SK-N-SH (cell line): ENCODE results near the gene P3H3. TPM values are rescaled to one million over a fixed set of nuclear protein-coding genes. Genes with fewer than 3 reads are reported as not detected.

Source experiments
- CTCF ChIA-PET: fragments of 300-600, 350-600 bp; formaldehyde crosslinking; extraction: SDS; loops from one replicate; lab custom pipeline; 2021; lab: Yijun Ruan, JAX
- POLR2A ChIA-PET: fragments of 350-600 bp; sonication (Branson Sonifier 250); formaldehyde crosslinking; extraction: SDS; loops from one replicate; lab custom pipeline; 2020; ENCODE audit warnings: antibody characterized with exemption, inconsistent platforms; lab: Yijun Ruan, JAX
- DNase-seq: peaks from one replicate; pipeline ENCODE4 v3.0.0; 2012
- H2AFZ ChIP-seq: fragments of 200-600 bp; sonication (generic); 2 replicates; pipeline ENCODE4 v1.8.1; 2016; ENCODE audit warnings: antibody characterized with exemption, mild to moderate bottlenecking, low read depth
- H3F3A ChIP-seq: fragments of 200-600 bp; sonication (generic); replicated peaks from 2 replicates; pipeline ENCODE3; 2016; ENCODE audit warnings: antibody characterized with exemption, mild to moderate bottlenecking; ENCODE audit not compliant: insufficient read depth
- H3K27ac ChIP-seq, 2 experiments: fragments of 200-500 bp in 1 of 2; fragments of 200-600 bp in 1 of 2; sonication (Bioruptor generic) in 1 of 2; sonication (generic), shearing (Covaris generic) in 1 of 2; 2 replicates each; pipeline versions ENCODE4 v1.5.1 to v1.6.1; 2014 to 2016; ENCODE audit warnings: low read depth in 2 of 2, inconsistent platforms in 1 of 2, low read length in 1 of 2, mild to moderate bottlenecking in 1 of 2, mixed read lengths in 1 of 2
- H3K27me3 ChIP-seq: fragments of 200-600 bp; sonication (generic), shearing (Covaris generic); 2 replicates; pipeline ENCODE4 v1.6.1; 2016; ENCODE audit warnings: mixed run types; ENCODE audit not compliant: insufficient read depth
- H3K36me3 ChIP-seq, 2 experiments: fragments of 200-500 bp in 1 of 2; fragments of 200-600 bp in 1 of 2; sonication (Bioruptor generic) in 1 of 2; sonication (generic) in 1 of 2; replicated peaks in 1 of 2; 2 replicates each; pipeline versions ENCODE3 to v1.5.1; 2014 to 2016; ENCODE audit warnings: low read length in 1 of 2, mild to moderate bottlenecking in 1 of 2; ENCODE audit not compliant: insufficient read depth in 2 of 2, control insufficient read depth in 1 of 2
- H3K4me1 ChIP-seq, 2 experiments: fragments of 200-500 bp in 1 of 2; fragments of 200-600 bp in 1 of 2; sonication (Bioruptor generic) in 1 of 2; sonication (generic), shearing (Covaris generic) in 1 of 2; 2 replicates each; pipeline versions ENCODE4 v1.5.1 to v1.6.1; 2014 to 2016; ENCODE audit warnings: low read depth in 1 of 2, low read length in 1 of 2, mixed run types in 1 of 2; ENCODE audit not compliant: insufficient read depth in 2 of 2, control insufficient read depth in 1 of 2
- H3K4me2 ChIP-seq: fragments of 200-600 bp; sonication (generic), shearing (Covaris generic); 2 replicates; pipeline ENCODE4 v1.6.1; 2017; ENCODE audit warnings: mixed run types
- H3K4me3 ChIP-seq, 2 experiments: fragments of 200-500 bp in 1 of 2; fragments of 200-600 bp in 1 of 2; sonication (Bioruptor generic) in 1 of 2; sonication (generic), shearing (Covaris generic) in 1 of 2; 2 replicates each; pipeline versions ENCODE4 v1.5.1 to v1.8.1; 2014 to 2016; ENCODE audit warnings: low read depth in 2 of 2, inconsistent platforms in 1 of 2, low read length in 1 of 2, mild to moderate bottlenecking in 1 of 2, mixed read lengths in 1 of 2, moderate library complexity in 1 of 2
- H3K79me2 ChIP-seq: fragments of 200-600 bp; sonication (generic); 2 replicates; pipeline ENCODE4 v1.8.1; 2017; ENCODE audit warnings: mild to moderate bottlenecking; ENCODE audit not compliant: insufficient read depth
- H3K9ac ChIP-seq: fragments of 200-600 bp; sonication (generic); 2 replicates; pipeline ENCODE4 v1.6.1; 2017; ENCODE audit warnings: mixed run types
- H3K9me2 ChIP-seq: fragments of 200-600 bp; sonication (generic); 2 replicates; pipeline ENCODE4 v1.6.1; 2017; ENCODE audit warnings: mixed run types
- H3K9me3 ChIP-seq: fragments of 200-600 bp; sonication (generic); 2 replicates; pipeline ENCODE4 v1.6.1; 2017; ENCODE audit warnings: mixed run types, mild to moderate bottlenecking, moderate library complexity
- H4K20me1 ChIP-seq: fragments of 200-600 bp; sonication (generic); 2 replicates; pipeline ENCODE4 v1.6.1; 2017; ENCODE audit warnings: mild to moderate bottlenecking, mixed run types; ENCODE audit not compliant: insufficient read depth
- ELF1 ChIP-seq: IDR thresholded peaks from 2 replicates; pipeline ENCODE4 v1.4.0; 2012
- FOSL2 ChIP-seq: IDR thresholded peaks from 2 replicates; pipeline ENCODE4 v1.4.0; 2012; ENCODE audit warnings: low read depth, mild to moderate bottlenecking, moderate library complexity, borderline replicate concordance
- FOXJ3 ChIP-seq: sonication (generic); formaldehyde crosslinking; IDR thresholded peaks from 2 replicates; pipeline ENCODE4 v1.5.1; 2020; ENCODE audit warnings: mild to moderate bottlenecking, missing genetic modification reagents
- JUND ChIP-seq: IDR thresholded peaks from 2 replicates; pipeline ENCODE4 v1.4.0; 2012
- MXI1 ChIP-seq: IDR thresholded peaks from 2 replicates; pipeline ENCODE4 v1.6.1; 2012; ENCODE audit warnings: mild to moderate bottlenecking, low read depth, low read length, improper control_type of control experiment
- RCOR1 ChIP-seq: fragments of 150-350 bp; IDR thresholded peaks from 2 replicates; pipeline ENCODE4 v1.6.1; 2017; ENCODE audit warnings: antibody characterized with exemption, low read length
- RFX5 ChIP-seq: IDR thresholded peaks from 2 replicates; pipeline ENCODE4 v1.6.1; 2012; ENCODE audit warnings: mild to moderate bottlenecking, improper control_type of control experiment, low read length
- TCF12 ChIP-seq: IDR thresholded peaks from 2 replicates; pipeline ENCODE4 v1.4.0; 2012
- YY1 ChIP-seq: IDR thresholded peaks from 2 replicates; pipeline ENCODE4 v1.4.0; 2012; ENCODE audit warnings: low read depth, mild to moderate bottlenecking
- WGBS: methylation state at CpG from one replicate; pipeline ENCODE4 v1.1.6; 2017; ENCODE audit warnings: low lambda C conversion rate; 5-methylcytosine and 5-hydroxymethylcytosine counted together
- polyA plus RNA-seq, 3 experiments: library from polyadenylated mRNA; depleted of rRNA; stranded (reverse); fragments of >200 nt; gene quantifications; 2 replicates each; pipeline ENCODE4 v1.2.3, GENCODE V29; 2012
- TF ChIP-seq, protein P1 (sequence below): IDR thresholded peaks from 2 replicates; pipeline ENCODE4 v1.6.1; 2012; ENCODE audit warnings: mild to moderate bottlenecking, low read depth, low read length, moderate library complexity
- TF ChIP-seq, protein P2 (sequence below): fragments of 150-350 bp; IDR thresholded peaks from 2 replicates; pipeline ENCODE4 v1.6.1; 2016; ENCODE audit warnings: mild to moderate bottlenecking, low read depth, low read length
- TF ChIP-seq, protein P3 (sequence below): IDR thresholded peaks from 2 replicates; pipeline ENCODE4 v1.4.0; 2012; ENCODE audit warnings: low read depth, borderline replicate concordance

P3H3 gene
- polyA plus RNA-seq, 1 of the 3 experiments (the other 2 are of a cell fraction), result 74.6 TPM

DNA sequence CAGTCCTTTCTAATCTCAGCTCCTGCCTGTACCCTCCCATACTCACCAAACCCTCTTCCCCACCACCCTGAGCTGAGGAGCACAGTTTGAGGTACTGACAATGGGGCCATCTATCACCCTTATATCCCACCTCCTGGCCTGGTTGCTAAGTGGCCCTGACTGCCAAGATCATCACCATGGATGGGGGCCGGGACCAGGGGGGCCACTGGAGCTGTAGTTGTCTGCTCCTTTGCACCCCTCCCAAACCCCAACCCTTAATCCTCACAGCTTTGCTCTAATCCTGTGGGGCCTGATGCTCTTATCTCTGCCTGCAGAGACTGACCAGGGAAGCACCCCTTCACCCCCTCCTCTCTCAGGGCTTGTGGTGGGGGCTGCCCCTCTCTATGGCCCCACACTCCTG is 12.1 kb downstream of the P3H3 start:
- H3K36me3 ChIP-seq, result peaks cover 29 to 65% of the 10 kb centered on the region in 2 experiments
- ChIA-PET POLR2A (interaction anchor here (3.4 to 4.2 kb wide), 2 partner anchors 12 to 32 kb away, joined by 9 to 22 read pairs; partner anchors contain the start of genes CDCA3, SPSB2 and USP5), CTCF (interaction anchor here (0.6 to 19.4 kb wide), 9 partner anchors 8 to 87 kb away, joined by 3 to 225 read pairs (median 3); partner anchors contain the start of genes CDCA3, MLF2, P3H3 and SPSB2)
- H3F3A ChIP-seq, result peaks cover 8% of the 10 kb centered on the region
- H3K4me2 ChIP-seq, result no peak overlapping the region
- H4K20me1 ChIP-seq, result 0 out of 2 replicates have a peak, but pooled peaks cover 6% of the 10 kb centered on the region
- no peak overlapping the region for H3K4me3 ChIP-seq
- H3K4me1 ChIP-seq, result no peaks in the 10 kb centered on the region
- H3K9ac ChIP-seq, result no peak overlapping the region
- DNase-seq, result no peak
- H3K27ac ChIP-seq, result no peak overlapping the region
- H3K9me3 ChIP-seq, result no peaks in the 10 kb centered on the region
- no peaks in the 10 kb centered on the region for H3K79me2 ChIP-seq
- WGBS, result 88% methylated on average over 1 of the region's 1 CpG
- H3K27me3 ChIP-seq, result no peaks in the 10 kb centered on the region
- TF ChIP-seq YY1 (no peak), ELF1 (no peak), RCOR1 (no peak), JUND (no peak), RFX5 (no peak), TCF12 (no peak)
- TF ChIP-seq, protein P1, sequence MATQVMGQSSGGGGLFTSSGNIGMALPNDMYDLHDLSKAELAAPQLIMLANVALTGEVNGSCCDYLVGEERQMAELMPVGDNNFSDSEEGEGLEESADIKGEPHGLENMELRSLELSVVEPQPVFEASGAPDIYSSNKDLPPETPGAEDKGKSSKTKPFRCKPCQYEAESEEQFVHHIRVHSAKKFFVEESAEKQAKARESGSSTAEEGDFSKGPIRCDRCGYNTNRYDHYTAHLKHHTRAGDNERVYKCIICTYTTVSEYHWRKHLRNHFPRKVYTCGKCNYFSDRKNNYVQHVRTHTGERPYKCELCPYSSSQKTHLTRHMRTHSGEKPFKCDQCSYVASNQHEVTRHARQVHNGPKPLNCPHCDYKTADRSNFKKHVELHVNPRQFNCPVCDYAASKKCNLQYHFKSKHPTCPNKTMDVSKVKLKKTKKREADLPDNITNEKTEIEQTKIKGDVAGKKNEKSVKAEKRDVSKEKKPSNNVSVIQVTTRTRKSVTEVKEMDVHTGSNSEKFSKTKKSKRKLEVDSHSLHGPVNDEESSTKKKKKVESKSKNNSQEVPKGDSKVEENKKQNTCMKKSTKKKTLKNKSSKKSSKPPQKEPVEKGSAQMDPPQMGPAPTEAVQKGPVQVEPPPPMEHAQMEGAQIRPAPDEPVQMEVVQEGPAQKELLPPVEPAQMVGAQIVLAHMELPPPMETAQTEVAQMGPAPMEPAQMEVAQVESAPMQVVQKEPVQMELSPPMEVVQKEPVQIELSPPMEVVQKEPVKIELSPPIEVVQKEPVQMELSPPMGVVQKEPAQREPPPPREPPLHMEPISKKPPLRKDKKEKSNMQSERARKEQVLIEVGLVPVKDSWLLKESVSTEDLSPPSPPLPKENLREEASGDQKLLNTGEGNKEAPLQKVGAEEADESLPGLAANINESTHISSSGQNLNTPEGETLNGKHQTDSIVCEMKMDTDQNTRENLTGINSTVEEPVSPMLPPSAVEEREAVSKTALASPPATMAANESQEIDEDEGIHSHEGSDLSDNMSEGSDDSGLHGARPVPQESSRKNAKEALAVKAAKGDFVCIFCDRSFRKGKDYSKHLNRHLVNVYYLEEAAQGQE, result no peak
- TF ChIP-seq, protein P2, sequence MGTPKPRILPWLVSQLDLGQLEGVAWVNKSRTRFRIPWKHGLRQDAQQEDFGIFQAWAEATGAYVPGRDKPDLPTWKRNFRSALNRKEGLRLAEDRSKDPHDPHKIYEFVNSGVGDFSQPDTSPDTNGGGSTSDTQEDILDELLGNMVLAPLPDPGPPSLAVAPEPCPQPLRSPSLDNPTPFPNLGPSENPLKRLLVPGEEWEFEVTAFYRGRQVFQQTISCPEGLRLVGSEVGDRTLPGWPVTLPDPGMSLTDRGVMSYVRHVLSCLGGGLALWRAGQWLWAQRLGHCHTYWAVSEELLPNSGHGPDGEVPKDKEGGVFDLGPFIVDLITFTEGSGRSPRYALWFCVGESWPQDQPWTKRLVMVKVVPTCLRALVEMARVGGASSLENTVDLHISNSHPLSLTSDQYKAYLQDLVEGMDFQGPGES, result no peak
- TF ChIP-seq, protein P3, sequence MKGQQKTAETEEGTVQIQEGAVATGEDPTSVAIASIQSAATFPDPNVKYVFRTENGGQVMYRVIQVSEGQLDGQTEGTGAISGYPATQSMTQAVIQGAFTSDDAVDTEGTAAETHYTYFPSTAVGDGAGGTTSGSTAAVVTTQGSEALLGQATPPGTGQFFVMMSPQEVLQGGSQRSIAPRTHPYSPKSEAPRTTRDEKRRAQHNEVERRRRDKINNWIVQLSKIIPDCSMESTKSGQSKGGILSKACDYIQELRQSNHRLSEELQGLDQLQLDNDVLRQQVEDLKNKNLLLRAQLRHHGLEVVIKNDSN, result no peak
- no peaks in the 10 kb centered on the region for H3K9me2 ChIP-seq
- H2AFZ ChIP-seq, result no peak overlapping the region

DNA sequence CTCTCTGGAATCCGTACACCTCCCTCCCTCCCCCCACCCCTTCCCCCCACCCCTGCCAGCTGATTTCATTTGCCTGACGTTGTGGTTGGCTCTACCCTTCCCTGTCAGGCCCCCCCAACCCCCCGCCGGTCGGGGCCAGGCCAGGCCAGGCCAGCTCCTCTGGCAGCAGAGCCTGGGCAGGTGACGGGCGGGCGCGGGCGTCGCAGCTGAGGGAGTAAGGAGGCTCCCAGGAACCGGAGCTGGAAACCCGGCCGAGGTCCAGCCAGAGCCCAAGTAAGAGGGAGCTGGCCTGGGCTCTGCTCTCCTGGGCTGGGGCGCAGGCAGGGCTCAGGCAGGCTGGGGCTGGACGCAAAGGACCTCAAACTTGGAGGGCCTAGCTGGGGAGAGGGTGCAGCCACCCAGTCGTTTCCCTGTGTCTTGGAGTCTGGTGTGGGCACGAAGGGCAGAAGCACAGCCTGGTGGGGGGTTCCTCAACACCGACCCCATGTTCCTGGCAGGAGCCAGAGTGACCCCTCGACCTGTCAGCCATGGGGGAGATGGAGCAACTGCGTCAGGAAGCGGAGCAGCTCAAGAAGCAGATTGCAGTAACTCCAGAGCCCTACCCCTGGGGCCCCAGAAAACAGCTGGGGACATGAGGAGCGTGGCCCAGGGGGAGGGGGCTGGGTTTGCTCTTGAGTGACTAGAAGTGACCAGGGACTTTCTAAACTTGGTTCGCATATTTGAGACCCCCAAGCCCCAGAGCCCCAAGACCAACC is 12.7 kb downstream of the P3H3 start, which contains the start of gene GNB3:
Gene GNB3, plus strand, starts transcription at position 165 of the 755 bp plus-strand sequence. Its CDS starts 363 bp downstream, at position 528.
- Histone ChIP-seq H3K4me3 (no peak within 1 kb of the TSS), H4K20me1 (0 out of 2 replicates have a peak, but pooled peaks cover 4% of the 10 kb centered on the region), H3K9me3 (no peaks in the 10 kb centered on the region), H3K4me2 (no peak within 1 kb of the TSS), H3K4me1 (no peaks in the 10 kb centered on the region), H3K27me3 (no peaks in the 10 kb centered on the region), H3F3A (peaks cover 8% of the 10 kb centered on the region), H3K9ac (no peak within 1 kb of the TSS), H2AFZ (no peak within 1 kb of the TSS), H3K9me2 (no peaks in the 10 kb centered on the region), H3K79me2 (no peaks in the 10 kb centered on the region), H3K27ac (no peak within 1 kb of the TSS), H3K36me3 (peaks cover 29 to 70% of the 10 kb centered on the region in 2 experiments)
- WGBS, result 87% methylated on average over 14 of the region's 24 CpGs
- POLR2A ChIA-PET, result interaction anchor here (0.8 to 4.2 kb wide), 3 partner anchors 11 to 31 kb away, joined by 3 to 22 read pairs (median 9); partner anchors contain the start of genes CDCA3, SPSB2 and USP5
- CTCF ChIA-PET, result interaction anchor here (0.6 to 19.4 kb wide), 8 partner anchors 7 to 97 kb away, joined by 3 to 225 read pairs (median 6); partner anchors contain the start of genes CDCA3, MLF2, P3H3 and SPSB2
- TF ChIP-seq FOXJ3 (CRISPR knock-in tag) (no peak), MXI1 (no peak), FOSL2 (no peak), YY1 (no peak)
- no peak for DNase-seq
